Neural progenitor cell (in vitro differentiated cells): ENCODE measurements around the gene FAM90A26.
"Not testable (repeated sequence)": the region's sequence is repeated elsewhere in the genome, so short reads cannot be mapped to it uniquely, and the experiment has no call there.

Experiments used
- EZH2phosphoT487 ChIP-seq: fragments of 200-600 bp; sonication (generic); IDR thresholded peaks from 2 replicates; pipeline ENCODE4 v1.6.1; 2017; ENCODE audit warnings: antibody characterized with exemption
- TF ChIP-seq, protein P1 (sequence below): fragments of 200-600 bp; sonication (generic); IDR thresholded peaks from 2 replicates; pipeline ENCODE4 v1.5.1; 2017; ENCODE audit warnings: antibody characterized with exemption, mild to moderate bottlenecking

GRCh38 chr4:9122711-9123110 is 47.5 kb upstream of the FAM90A26 start:
- TF ChIP-seq, protein P1, sequence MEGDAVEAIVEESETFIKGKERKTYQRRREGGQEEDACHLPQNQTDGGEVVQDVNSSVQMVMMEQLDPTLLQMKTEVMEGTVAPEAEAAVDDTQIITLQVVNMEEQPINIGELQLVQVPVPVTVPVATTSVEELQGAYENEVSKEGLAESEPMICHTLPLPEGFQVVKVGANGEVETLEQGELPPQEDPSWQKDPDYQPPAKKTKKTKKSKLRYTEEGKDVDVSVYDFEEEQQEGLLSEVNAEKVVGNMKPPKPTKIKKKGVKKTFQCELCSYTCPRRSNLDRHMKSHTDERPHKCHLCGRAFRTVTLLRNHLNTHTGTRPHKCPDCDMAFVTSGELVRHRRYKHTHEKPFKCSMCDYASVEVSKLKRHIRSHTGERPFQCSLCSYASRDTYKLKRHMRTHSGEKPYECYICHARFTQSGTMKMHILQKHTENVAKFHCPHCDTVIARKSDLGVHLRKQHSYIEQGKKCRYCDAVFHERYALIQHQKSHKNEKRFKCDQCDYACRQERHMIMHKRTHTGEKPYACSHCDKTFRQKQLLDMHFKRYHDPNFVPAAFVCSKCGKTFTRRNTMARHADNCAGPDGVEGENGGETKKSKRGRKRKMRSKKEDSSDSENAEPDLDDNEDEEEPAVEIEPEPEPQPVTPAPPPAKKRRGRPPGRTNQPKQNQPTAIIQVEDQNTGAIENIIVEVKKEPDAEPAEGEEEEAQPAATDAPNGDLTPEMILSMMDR, result not testable (repeated sequence)
- not testable (repeated sequence) for TF ChIP-seq EZH2phosphoT487
